HepG2 (cell line): ENCODE results near the gene MYOM1. TPM values are rescaled to one million over a fixed set of nuclear protein-coding genes. Genes with fewer than 3 reads are reported as not detected.

Experiments
- DR1 ChIP-seq: sonication (generic); formaldehyde crosslinking; IDR thresholded peaks from 2 replicates; pipeline ENCODE4 v1.8.0; 2021; ENCODE audit warnings: mild to moderate bottlenecking, missing genetic modification reagents, inconsistent platforms
- E2F2 ChIP-seq: sonication (generic); formaldehyde crosslinking; IDR thresholded peaks from 2 replicates; pipeline ENCODE4 v1.4.0; 2020; ENCODE audit warnings: missing genetic modification reagents, borderline replicate concordance
- EEA1 ChIP-seq: sonication (generic); formaldehyde crosslinking; IDR thresholded peaks from 2 replicates; pipeline ENCODE4 v1.5.1; 2020; ENCODE audit warnings: mild to moderate bottlenecking, missing genetic modification reagents, borderline replicate concordance
- ELF3 ChIP-seq: IDR thresholded peaks from 2 replicates; pipeline ENCODE4 v1.6.1; 2016; ENCODE audit warnings: missing genetic modification reagents, missing compliant biosample characterization
- ETV5 ChIP-seq: IDR thresholded peaks from 2 replicates; pipeline ENCODE4 v1.6.1; 2018; ENCODE audit warnings: missing biosample characterization, missing genetic modification reagents, inconsistent platforms, borderline replicate concordance
- HNRNPH1 ChIP-seq: fragments of 200-400 bp; formaldehyde crosslinking; optimal IDR thresholded peaks from 2 replicates; pipeline ENCODE3; 2017; ENCODE audit warnings: mild to moderate bottlenecking, low read depth, low read length
- ISL2 ChIP-seq: sonication (generic); formaldehyde crosslinking; IDR thresholded peaks from 2 replicates; pipeline ENCODE4 v1.5.0; 2020; ENCODE audit warnings: missing genetic modification reagents
- JARID2 ChIP-seq: sonication (generic); formaldehyde crosslinking; IDR thresholded peaks from 2 replicates; pipeline ENCODE4 v1.8.1; 2023; ENCODE audit warnings: missing genetic modification reagents, inconsistent platforms; ENCODE audit not compliant: insufficient replicate concordance
- KAT7 ChIP-seq: IDR thresholded peaks from 2 replicates; pipeline ENCODE4 v1.6.1; 2018; ENCODE audit warnings: borderline replicate concordance, missing compliant biosample characterization
- KDM5A ChIP-seq: fragments of 200-600 bp; sonication (generic); IDR thresholded peaks from 2 replicates; pipeline ENCODE4 v1.7.0; 2018; ENCODE audit warnings: antibody characterized with exemption, mild to moderate bottlenecking, low read length, borderline replicate concordance
- MAF1 ChIP-seq: sonication (generic); formaldehyde crosslinking; IDR thresholded peaks from 2 replicates; pipeline ENCODE4 v1.5.0; 2020; ENCODE audit warnings: missing genetic modification reagents, borderline replicate concordance
- NFKB2 ChIP-seq: sonication (generic); formaldehyde crosslinking; IDR thresholded peaks from 2 replicates; pipeline ENCODE4 v1.4.0; 2020; ENCODE audit warnings: missing genetic modification reagents, borderline replicate concordance
- SALL1 ChIP-seq: sonication (generic); formaldehyde crosslinking; IDR thresholded peaks from 2 replicates; pipeline ENCODE4 v1.8.0; 2022; ENCODE audit warnings: mild to moderate bottlenecking, missing genetic modification reagents
- TRAFD1 ChIP-seq: sonication (generic); formaldehyde crosslinking; IDR thresholded peaks from 2 replicates; pipeline ENCODE4 v1.5.1; 2020; ENCODE audit warnings: missing genetic modification reagents, mild to moderate bottlenecking, borderline replicate concordance
- ZFP37 ChIP-seq: sonication (generic); formaldehyde crosslinking; IDR thresholded peaks from 2 replicates; pipeline ENCODE4 v1.4.0; 2020; ENCODE audit warnings: missing genetic modification reagents, borderline replicate concordance
- ZNF101 ChIP-seq: sonication (generic); formaldehyde crosslinking; IDR thresholded peaks from 2 replicates; pipeline ENCODE4 v1.4.0; 2020; ENCODE audit warnings: mild to moderate bottlenecking, low read depth, missing genetic modification reagents, borderline replicate concordance
- ZNF562 ChIP-seq: sonication (generic); formaldehyde crosslinking; IDR thresholded peaks from 2 replicates; pipeline ENCODE4 v1.8.0; 2022; ENCODE audit warnings: missing genetic modification reagents, borderline replicate concordance
- ZNF709 ChIP-seq: sonication (generic); formaldehyde crosslinking; IDR thresholded peaks from 2 replicates; pipeline ENCODE4 v1.5.0; 2020; ENCODE audit warnings: mild to moderate bottlenecking, missing genetic modification reagents
- ZSCAN12 ChIP-seq: sonication (generic); formaldehyde crosslinking; IDR thresholded peaks from 2 replicates; pipeline ENCODE4 v1.9.0; 2021; ENCODE audit warnings: mild to moderate bottlenecking, missing genetic modification reagents
- ZSCAN31 ChIP-seq: sonication (generic); formaldehyde crosslinking; IDR thresholded peaks from 2 replicates; pipeline ENCODE4 v1.5.0; 2020; ENCODE audit warnings: low read depth, mild to moderate bottlenecking, missing genetic modification reagents
- polyA plus RNA-seq, 8 experiments: library from polyadenylated mRNA; depleted of rRNA in 3 of 8; stranded (reverse) in 7 of 8; unstranded in 1 of 8; fragments of >200 nt; fragmentation: Illumina TruSeq in 4 of 8; extraction: Trizol in 4 of 8; gene quantifications; 2 replicates each; pipeline versions ENCODE4 v1.2.1 to v1.2.3, GENCODE V29; 2011 to 2016; ENCODE audit warnings: low read depth in 4 of 8, missing spikeins in 1 of 8, mixed read lengths in 1 of 8; ENCODE audit not compliant: insufficient read depth in 1 of 8
- total RNA-seq, 5 experiments: library from RNA; depleted of rRNA; stranded (reverse); fragments of >200 nt; fragmentation: Illumina TruSeq; extraction: Trizol; gene quantifications; 2 replicates each; pipeline ENCODE4 v1.2.3, GENCODE V29; 2016; ENCODE audit warnings: low read depth in 1 of 5
- TF ChIP-seq, protein P1 (sequence below): sonication (generic); formaldehyde crosslinking; IDR thresholded peaks from 2 replicates; pipeline ENCODE4 v1.9.0; 2022; ENCODE audit warnings: low read depth, missing genetic modification reagents
- TF ChIP-seq, protein P2 (sequence below): sonication (generic); formaldehyde crosslinking; IDR thresholded peaks from 2 replicates; pipeline ENCODE4 v1.5.0; 2020; ENCODE audit warnings: missing genetic modification reagents
- TF ChIP-seq, protein P3 (sequence below): sonication (generic); formaldehyde crosslinking; IDR thresholded peaks from 2 replicates; pipeline ENCODE4 v1.4.0; 2020; ENCODE audit warnings: mild to moderate bottlenecking, missing genetic modification reagents

Gene MYOM1
- total and polyA plus RNA-seq, 2 of the 13 experiments (the other 11 are each of a cell fraction or from before 2014, with no cell fraction given): 0.46 to 0.98 TPM

DNA sequence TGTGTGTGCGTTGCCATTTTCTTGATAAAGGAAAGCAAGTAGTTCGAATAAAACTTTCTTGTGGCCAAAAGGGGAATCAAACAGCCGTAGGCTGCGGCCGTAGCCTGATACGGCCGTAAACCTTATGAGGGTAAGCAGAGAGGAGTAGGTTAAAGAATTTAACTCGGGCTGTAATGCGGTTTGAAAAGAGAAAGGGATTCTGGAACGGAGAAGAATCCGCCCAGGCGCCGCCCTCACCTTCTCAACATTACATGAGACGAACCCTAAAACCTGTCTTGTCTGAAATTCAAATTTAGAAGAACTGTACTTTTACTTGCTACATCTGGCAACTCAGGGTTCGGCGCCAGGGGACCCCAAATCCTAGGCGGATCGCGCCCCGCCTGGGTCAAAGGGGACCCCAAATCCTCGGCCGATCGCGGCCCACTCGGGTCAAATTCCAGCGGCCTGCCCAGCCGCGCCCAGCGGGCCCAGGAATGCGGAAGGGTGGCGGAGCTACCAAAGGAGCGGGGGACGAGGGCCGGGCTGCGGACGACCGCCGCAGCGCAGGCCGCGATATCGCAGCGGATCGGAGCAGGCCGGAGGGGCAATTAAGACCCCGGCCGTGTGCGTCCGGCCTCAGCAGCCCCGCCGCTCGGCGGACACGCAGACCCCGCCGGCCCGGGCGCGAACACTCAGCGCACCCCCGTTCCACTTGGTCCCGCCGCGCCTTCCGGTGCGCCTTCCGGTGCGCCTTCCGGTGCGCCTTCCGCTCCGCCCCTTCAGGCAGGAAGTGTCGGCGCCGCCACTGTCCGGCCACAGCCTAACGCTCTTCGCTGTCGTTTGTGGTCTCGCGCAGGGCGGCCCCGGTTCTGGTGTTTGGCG, 41.8 kb upstream of the MYOM1 start, which contains the start of gene MYL12B (continued):
- TF ChIP-seq, protein P1, sequence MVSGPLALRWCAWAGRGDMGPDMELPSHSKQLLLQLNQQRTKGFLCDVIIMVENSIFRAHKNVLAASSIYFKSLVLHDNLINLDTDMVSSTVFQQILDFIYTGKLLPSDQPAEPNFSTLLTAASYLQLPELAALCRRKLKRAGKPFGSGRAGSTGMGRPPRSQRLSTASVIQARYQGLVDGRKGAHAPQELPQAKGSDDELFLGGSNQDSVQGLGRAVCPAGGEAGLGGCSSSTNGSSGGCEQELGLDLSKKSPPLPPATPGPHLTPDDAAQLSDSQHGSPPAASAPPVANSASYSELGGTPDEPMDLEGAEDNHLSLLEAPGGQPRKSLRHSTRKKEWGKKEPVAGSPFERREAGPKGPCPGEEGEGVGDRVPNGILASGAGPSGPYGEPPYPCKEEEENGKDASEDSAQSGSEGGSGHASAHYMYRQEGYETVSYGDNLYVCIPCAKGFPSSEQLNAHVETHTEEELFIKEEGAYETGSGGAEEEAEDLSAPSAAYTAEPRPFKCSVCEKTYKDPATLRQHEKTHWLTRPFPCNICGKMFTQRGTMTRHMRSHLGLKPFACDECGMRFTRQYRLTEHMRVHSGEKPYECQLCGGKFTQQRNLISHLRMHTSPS: no peak
- TF ChIP-seq ETV5 (CRISPR knock-in tag): peak; percentile 95
- no peak for TF ChIP-seq JARID2 (CRISPR knock-in tag)
- TF ChIP-seq ZFP37 (CRISPR knock-in tag): no peak
- peak; percentile 71 for TF ChIP-seq KDM5A
- TF ChIP-seq ZSCAN12 (CRISPR knock-in tag): peak; percentile 68; the same call in 1 of the 2 replicates
- TF ChIP-seq ISL2 (CRISPR knock-in tag): peak; percentile 50
- no peak for TF ChIP-seq ZNF562
- TF ChIP-seq SALL1 (CRISPR knock-in tag): peak; percentile 64; the same call in 1 of the 2 replicates
- TF ChIP-seq NFKB2 (CRISPR knock-in tag): peak; percentile 67
- peak; percentile 81 for TF ChIP-seq ELF3 (CRISPR knock-in tag)
- TF ChIP-seq TRAFD1 (CRISPR knock-in tag): no peak
- 0 out of 2 replicates have a peak, but pooled peaks have one; percentile 54 for TF ChIP-seq MAF1 (CRISPR knock-in tag)
- TF ChIP-seq ZNF101: no peak
- TF ChIP-seq, protein P2, sequence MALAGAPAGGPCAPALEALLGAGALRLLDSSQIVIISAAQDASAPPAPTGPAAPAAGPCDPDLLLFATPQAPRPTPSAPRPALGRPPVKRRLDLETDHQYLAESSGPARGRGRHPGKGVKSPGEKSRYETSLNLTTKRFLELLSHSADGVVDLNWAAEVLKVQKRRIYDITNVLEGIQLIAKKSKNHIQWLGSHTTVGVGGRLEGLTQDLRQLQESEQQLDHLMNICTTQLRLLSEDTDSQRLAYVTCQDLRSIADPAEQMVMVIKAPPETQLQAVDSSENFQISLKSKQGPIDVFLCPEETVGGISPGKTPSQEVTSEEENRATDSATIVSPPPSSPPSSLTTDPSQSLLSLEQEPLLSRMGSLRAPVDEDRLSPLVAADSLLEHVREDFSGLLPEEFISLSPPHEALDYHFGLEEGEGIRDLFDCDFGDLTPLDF (CRISPR knock-in tag): peak; percentile 91
- no peak; the same call in 1 of the 2 replicates for TF ChIP-seq ZNF709 (CRISPR knock-in tag)
- TF ChIP-seq ZSCAN31 (CRISPR knock-in tag): peak; percentile 81
- peak; percentile 78; the same call in 1 of the 2 replicates for TF ChIP-seq E2F2 (CRISPR knock-in tag)
- TF ChIP-seq HNRNPH1: no peak
- peak; percentile 92; the same call in 1 of the 2 replicates for TF ChIP-seq KAT7 (CRISPR knock-in tag)
- TF ChIP-seq, protein P3, sequence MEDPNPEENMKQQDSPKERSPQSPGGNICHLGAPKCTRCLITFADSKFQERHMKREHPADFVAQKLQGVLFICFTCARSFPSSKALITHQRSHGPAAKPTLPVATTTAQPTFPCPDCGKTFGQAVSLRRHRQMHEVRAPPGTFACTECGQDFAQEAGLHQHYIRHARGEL (CRISPR knock-in tag): no peak
- TF ChIP-seq DR1: peak; percentile 51
- peak; percentile 35; the same call in 1 of the 2 replicates for TF ChIP-seq EEA1 (CRISPR knock-in tag)
